HEK293T (cell line): ENCODE results near the gene CNOT2.

Experiments used
- CTCF ChIA-PET: fragments of 350-600 bp; formaldehyde crosslinking; extraction: SDS; loops from one replicate; lab custom pipeline; 2021; ENCODE audit warnings: antibody characterized with exemption, inconsistent platforms; lab: Yijun Ruan, JAX
- POLR2A ChIA-PET: fragments of 350-600 bp; formaldehyde crosslinking; extraction: SDS; loops from one replicate; lab custom pipeline; 2020; ENCODE audit warnings: antibody characterized with exemption, inconsistent platforms; lab: Yijun Ruan, JAX
- DNase-seq: peaks from one replicate; pipeline ENCODE4 v3.0.0; 2012; ENCODE audit warnings: mixed read lengths; ENCODE audit errors: extremely low spot score
- ARNT ChIP-seq: fragments of 450-650 bp; IDR thresholded peaks from 2 replicates; pipeline ENCODE4 v1.6.1; 2017; ENCODE audit warnings: mild to moderate bottlenecking
- BHLHE40 ChIP-seq: fragments of 450-650 bp; IDR thresholded peaks from 2 replicates; pipeline ENCODE4 v1.6.1; 2016; ENCODE audit warnings: mild to moderate bottlenecking, moderate library complexity, borderline replicate concordance
- CTBP1 ChIP-seq: fragments of 450-650 bp; IDR thresholded peaks from 2 replicates; pipeline ENCODE4 v1.6.1; 2016; ENCODE audit warnings: borderline replicate concordance
- ELF4 ChIP-seq: fragments of 450-650 bp; IDR thresholded peaks from 2 replicates; pipeline ENCODE4 v1.6.1; 2017; ENCODE audit warnings: antibody characterized with exemption
- FOXA1 ChIP-seq: fragments of 450-650 bp; IDR thresholded peaks from 2 replicates; pipeline ENCODE4 v1.6.1; 2016; ENCODE audit warnings: mild to moderate bottlenecking
- FOXK2 ChIP-seq: fragments of 450-650 bp; IDR thresholded peaks from 2 replicates; pipeline ENCODE4 v1.6.1; 2016; ENCODE audit warnings: mild to moderate bottlenecking
- FOXM1 ChIP-seq: fragments of 450-650 bp; IDR thresholded peaks from 2 replicates; pipeline ENCODE4 v1.6.1; 2017; ENCODE audit warnings: mild to moderate bottlenecking, borderline replicate concordance
- HDGF ChIP-seq: fragments of 450-650 bp; IDR thresholded peaks from 2 replicates; pipeline ENCODE4 v1.6.1; 2017; ENCODE audit warnings: antibody characterized with exemption, borderline replicate concordance
- L3MBTL2 ChIP-seq: fragments of 450-650 bp; conservative IDR thresholded peaks from 2 replicates; pipeline ENCODE4 v1.6.1; 2016; ENCODE audit warnings: mild to moderate bottlenecking
- LEF1 ChIP-seq: fragments of 450-650 bp; IDR thresholded peaks from 2 replicates; pipeline ENCODE4 v1.6.1; 2017; ENCODE audit warnings: mild to moderate bottlenecking, borderline replicate concordance
- NFRKB ChIP-seq: fragments of 450-650 bp; IDR thresholded peaks from 2 replicates; pipeline ENCODE4 v1.6.1; 2016; ENCODE audit warnings: mild to moderate bottlenecking, moderate library complexity
- SP1 ChIP-seq: fragments of 450-650 bp; IDR thresholded peaks from 2 replicates; pipeline ENCODE4 v1.6.1; 2017
- SUZ12 ChIP-seq: fragments of 450-650 bp; IDR thresholded peaks from 2 replicates; pipeline ENCODE4 v1.6.1; 2016; ENCODE audit warnings: mild to moderate bottlenecking
- TARDBP ChIP-seq: fragments of 450-650 bp; IDR thresholded peaks from 2 replicates; pipeline ENCODE4 v1.6.1; 2016
- ZNF384 ChIP-seq: fragments of 450-650 bp; IDR thresholded peaks from 2 replicates; pipeline ENCODE4 v1.6.1; 2016
- TF ChIP-seq, protein P1 (sequence below): fragments of 450-650 bp; IDR thresholded peaks from 2 replicates; pipeline ENCODE4 v1.6.1; 2016

Gene CNOT2

GRCh38 chr12:70393787-70394499 lies 150.7 kb downstream of the CNOT2 start:
- CTCF ChIA-PET = no interaction called here
- no peak for DNase-seq
- TF ChIP-seq TARDBP (no peak), LEF1 (no peak), HDGF (no peak), L3MBTL2 (no peak)
- TF ChIP-seq, protein P1, sequence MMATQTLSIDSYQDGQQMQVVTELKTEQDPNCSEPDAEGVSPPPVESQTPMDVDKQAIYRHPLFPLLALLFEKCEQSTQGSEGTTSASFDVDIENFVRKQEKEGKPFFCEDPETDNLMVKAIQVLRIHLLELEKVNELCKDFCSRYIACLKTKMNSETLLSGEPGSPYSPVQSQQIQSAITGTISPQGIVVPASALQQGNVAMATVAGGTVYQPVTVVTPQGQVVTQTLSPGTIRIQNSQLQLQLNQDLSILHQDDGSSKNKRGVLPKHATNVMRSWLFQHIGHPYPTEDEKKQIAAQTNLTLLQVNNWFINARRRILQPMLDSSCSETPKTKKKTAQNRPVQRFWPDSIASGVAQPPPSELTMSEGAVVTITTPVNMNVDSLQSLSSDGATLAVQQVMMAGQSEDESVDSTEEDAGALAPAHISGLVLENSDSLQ = no peak
- POLR2A ChIA-PET = no interaction called here

DNA sequence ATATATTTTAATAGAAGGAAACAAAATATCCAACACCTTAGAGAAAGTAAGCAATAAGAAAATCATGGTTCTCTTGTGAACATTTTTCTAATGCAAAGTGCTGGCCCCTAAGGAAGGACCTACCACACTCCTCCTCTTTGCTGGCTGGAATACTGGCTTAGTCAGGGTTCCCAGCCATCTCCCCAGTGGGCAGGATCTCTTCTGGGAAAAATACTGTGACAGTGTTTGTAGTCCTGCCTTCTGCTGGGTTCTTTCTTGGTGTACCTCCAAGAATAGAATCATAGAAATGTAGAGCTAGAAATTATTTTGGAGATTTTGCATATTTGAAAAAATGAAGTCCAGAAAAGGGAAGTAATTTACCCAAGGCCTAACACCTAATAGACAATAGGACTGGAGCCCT lies 154.8 kb downstream of the CNOT2 start:
- ChIA-PET CTCF (no interaction called here), POLR2A (no interaction called here)
- no peak for TF ChIP-seq CTBP1
- no peak for TF ChIP-seq FOXA1
- no peak for TF ChIP-seq SUZ12
- no peak for TF ChIP-seq LEF1
- no peak for TF ChIP-seq NFRKB
- no peak for TF ChIP-seq FOXK2
- TF ChIP-seq ZNF384 = no peak
- TF ChIP-seq ARNT = no peak
- no peak for TF ChIP-seq TARDBP
- no peak for TF ChIP-seq SP1
- TF ChIP-seq BHLHE40 = no peak
- TF ChIP-seq FOXM1 = no peak
- no peak for TF ChIP-seq ELF4
- TF ChIP-seq, protein P1 = no peak
- no peak for TF ChIP-seq HDGF
- TF ChIP-seq L3MBTL2 = no peak
- DNase-seq = no peak

DNA sequence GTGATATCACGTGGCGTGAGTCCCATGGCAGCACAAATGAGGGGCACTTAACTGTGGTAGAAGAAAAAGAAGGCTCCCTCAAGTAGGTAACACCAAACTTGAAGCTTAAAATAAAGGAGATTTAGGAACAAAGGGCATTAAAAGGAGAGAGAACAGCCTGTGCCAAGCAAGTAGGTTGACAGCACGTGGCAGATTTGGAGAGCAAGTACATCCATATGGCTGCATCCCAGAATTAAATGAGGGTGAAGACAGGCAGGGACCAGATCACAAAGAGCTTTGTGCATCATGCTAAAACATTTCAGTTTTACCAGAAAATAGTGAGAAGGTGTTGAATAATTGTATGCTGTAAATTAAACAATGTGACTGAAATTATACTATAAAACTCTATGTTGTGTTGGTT lies 155.6 kb downstream of the CNOT2 start:
- TF ChIP-seq ARNT (no peak), SP1 (no peak), BHLHE40 (no peak), ELF4 (no peak), SUZ12 (no peak)
- ChIA-PET POLR2A (no interaction called here), CTCF (interaction anchor here (0.6 kb wide), 1 partner anchor 86 kb away, joined by 6 read pairs; no protein-coding TSS in a partner anchor)
- DNase-seq = no peak

DNA sequence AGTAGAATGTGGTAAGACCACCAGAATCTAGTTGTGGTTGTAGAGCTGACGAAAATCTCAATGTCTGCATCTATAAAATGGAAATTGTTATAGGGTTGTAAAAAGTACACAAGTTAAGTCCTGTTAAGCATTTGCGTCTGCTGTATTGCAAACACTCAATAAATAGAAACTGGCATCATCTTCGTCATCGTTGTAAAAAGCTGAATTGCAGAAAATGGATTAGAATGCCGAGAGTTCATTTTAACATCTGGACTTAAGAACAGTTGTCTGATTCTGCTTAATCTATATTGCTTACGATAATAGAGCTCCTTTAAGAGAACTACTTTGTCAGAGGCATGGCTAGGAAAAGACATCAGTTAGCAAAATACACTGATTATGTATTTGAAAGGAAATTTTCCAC lies 156.1 kb downstream of the CNOT2 start:
- CTCF ChIA-PET = no interaction called here
- DNase-seq = no peak
- TF ChIP-seq NFRKB (no peak), LEF1 (no peak), HDGF (no peak), ARNT (no peak), SUZ12 (no peak), ZNF384 (no peak), FOXK2 (no peak), BHLHE40 (no peak), L3MBTL2 (no peak), CTBP1 (no peak)
- TF ChIP-seq, protein P1 = no peak
- POLR2A ChIA-PET = no interaction called here

- no peak for DNase-seq
- TF ChIP-seq ARNT = no peak
- TF ChIP-seq ZNF384 = no peak
- TF ChIP-seq HDGF = no peak
- CTCF ChIA-PET = no interaction called here
Measured at GRCh38 chr12:70400124-70400523, 156.9 kb downstream of the CNOT2 start.

GRCh38 chr12:70402597-70402996 lies 159.4 kb downstream of the CNOT2 start:
- POLR2A ChIA-PET = no interaction called here
- TF ChIP-seq TARDBP = no peak
- TF ChIP-seq CTBP1 = no peak
- no peak for TF ChIP-seq HDGF
- no peak for TF ChIP-seq ELF4
- TF ChIP-seq ARNT = no peak
- TF ChIP-seq FOXA1 = no peak
- no peak for TF ChIP-seq LEF1
- TF ChIP-seq, protein P1 = no peak
- TF ChIP-seq SP1 = no peak
- no peak for TF ChIP-seq SUZ12
- TF ChIP-seq FOXK2 = no peak
- no peak for TF ChIP-seq ZNF384
- TF ChIP-seq FOXM1 = no peak
- TF ChIP-seq NFRKB = no peak
- no peak for TF ChIP-seq BHLHE40
- no peak for TF ChIP-seq L3MBTL2
- CTCF ChIA-PET = no interaction called here
- no peak for DNase-seq

More at GRCh38 chr12:70400124-70400523, 156.9 kb downstream of the CNOT2 start:
- POLR2A ChIA-PET = no interaction called here
